GM15510 (cell line): ENCODE results near the gene CSNK2A1.

Source experiments
- POLR2A ChIP-seq: IDR thresholded peaks from 3 replicates; pipeline ENCODE4 v1.6.1; 2011; ENCODE audit warnings: borderline replicate concordance; ENCODE audit not compliant: insufficient read length; ENCODE audit errors: extremely low read depth

Gene CSNK2A1

GRCh38 chr20:548906-549305 lies 5.3 kb upstream of the CSNK2A1 start:
- no peak for TF ChIP-seq POLR2A

- TF ChIP-seq POLR2A: no peak
Observed at GRCh38 chr20:547394-547793, 3.8 kb upstream of the CSNK2A1 start.

- TF ChIP-seq POLR2A: no peak
Observed at GRCh38 chr20:546353-546752, 2.8 kb upstream of the CSNK2A1 start.

GRCh38 chr20:544153-544725 lies 649 bp upstream of the CSNK2A1 start:
- TF ChIP-seq POLR2A: no peak

GRCh38 chr20:542777-543368 lies 717 bp downstream of the CSNK2A1 start:
- TF ChIP-seq POLR2A: no peak

GRCh38 chr20:540391-541201 lies 3.0 kb downstream of the CSNK2A1 start:
- TF ChIP-seq POLR2A: no peak

- no peak for TF ChIP-seq POLR2A
Observed at GRCh38 chr20:539848-540247, 3.7 kb downstream of the CSNK2A1 start.

GRCh38 chr20:539191-539590 lies 4.4 kb downstream of the CSNK2A1 start:
- no peak for TF ChIP-seq POLR2A

GRCh38 chr20:537983-538382 lies 5.6 kb downstream of the CSNK2A1 start:
- no peak for TF ChIP-seq POLR2A

- no peak for TF ChIP-seq POLR2A
Observed at GRCh38 chr20:536426-537010, 7.1 kb downstream of the CSNK2A1 start.

- TF ChIP-seq POLR2A: no peak
Observed at GRCh38 chr20:535958-536357, 7.6 kb downstream of the CSNK2A1 start.

GRCh38 chr20:533526-533925 lies 10.1 kb downstream of the CSNK2A1 start:
- no peak for TF ChIP-seq POLR2A

GRCh38 chr20:532530-532929 lies 11.1 kb downstream of the CSNK2A1 start:
- TF ChIP-seq POLR2A: no peak

GRCh38 chr20:531608-532007 lies 12.0 kb downstream of the CSNK2A1 start:
- TF ChIP-seq POLR2A: no peak

- no peak for TF ChIP-seq POLR2A
Observed at GRCh38 chr20:530321-530720, 13.3 kb downstream of the CSNK2A1 start.
